Activated CD4-positive, alpha-beta memory T cell treated with anti-CD3 and anti-CD28 coated beads for 36 hours (primary cell): ENCODE measurements around the gene ANKRD26. TPM values are rescaled to one million over a fixed set of nuclear protein-coding genes. Genes with fewer than 3 reads are reported as not detected.

Experiments used
- CTCF ChIA-PET: fragments of 350-600 bp; sonication (Branson Sonifier 250); formaldehyde crosslinking; loops from one replicate; lab custom pipeline; 2021; ENCODE audit warnings: antibody characterized with exemption, inconsistent platforms; lab: Charles Lee
- POLR2A ChIA-PET: fragments of 350-600 bp; sonication (Branson Sonifier 250); formaldehyde crosslinking; loops from one replicate; lab custom pipeline; 2021; ENCODE audit warnings: antibody characterized with exemption; lab: Charles Lee
- DNase-seq: peaks from one replicate; pipeline ENCODE4 v3.0.0-alpha.2; 2020
- H3K27ac Mint-ChIP-seq: one replicate; pipeline ENCODE4 v1.8.0; 2021; ENCODE audit warnings: mixed read lengths
- H3K27me3 Mint-ChIP-seq: one replicate; pipeline ENCODE4 v1.8.0; 2021; ENCODE audit warnings: mixed read lengths
- H3K36me3 Mint-ChIP-seq: one replicate; pipeline ENCODE4 v1.8.0; 2021; ENCODE audit warnings: mixed read lengths
- H3K4me1 Mint-ChIP-seq: one replicate; pipeline ENCODE4 v1.8.0; 2021; ENCODE audit warnings: low read depth, mixed read lengths
- H3K4me3 Mint-ChIP-seq: one replicate; pipeline ENCODE4 v1.8.0; 2021; ENCODE audit warnings: mild to moderate bottlenecking, mixed read lengths
- H3K9me3 Mint-ChIP-seq: one replicate; pipeline ENCODE4 v1.8.0; 2021; ENCODE audit warnings: mixed read lengths
- intact Hi-C: fragments of 100-400 bp; cut with micrococcal nuclease; formaldehyde crosslinking; loops from one replicate; pipeline ENCODE4 v1.15.1; 2023
- total RNA-seq, 2 experiments: library from RNA; stranded (reverse); gene quantifications; one replicate each; pipeline ENCODE4 v1.2.3, GENCODE V29; 2021

Gene ANKRD26
- total RNA-seq, 2 experiments from 2014 or later: 6.7 to 7.1 TPM

DNA sequence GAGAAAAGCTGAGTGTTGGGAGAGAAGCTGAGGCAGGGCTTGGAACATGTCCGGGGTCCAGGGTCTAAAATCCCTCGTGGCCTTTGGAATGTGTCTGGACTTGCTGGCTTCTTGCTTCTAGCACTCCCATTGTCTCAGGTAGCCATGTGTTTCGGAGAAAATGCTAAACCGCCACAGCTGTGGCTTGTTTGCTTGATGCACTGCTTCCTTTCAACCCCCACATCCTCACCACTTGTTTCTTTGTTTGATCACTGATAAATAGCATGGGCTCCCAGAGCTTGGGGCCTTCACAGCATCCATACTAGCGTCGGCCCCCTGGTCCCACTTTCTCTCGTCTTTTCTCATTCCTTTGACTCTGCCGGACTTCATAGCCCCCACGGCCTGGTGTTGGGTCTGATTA lies 102.7 kb downstream of the ANKRD26 start:
- POLR2A ChIA-PET: no interaction called here
- no peaks in the 10 kb centered on the region for H3K27me3 Mint-ChIP-seq
- peaks cover 15% of the 10 kb centered on the region for H3K36me3 Mint-ChIP-seq
- no peak for DNase-seq
- H3K4me1 Mint-ChIP-seq: no peaks in the 10 kb centered on the region
- intact Hi-C loops: no loop called here
- no peak overlapping the region for H3K4me3 Mint-ChIP-seq
- peaks cover 4% of the 10 kb centered on the region for H3K9me3 Mint-ChIP-seq
- CTCF ChIA-PET: no interaction called here
- H3K27ac Mint-ChIP-seq: no peak overlapping the region

DNA sequence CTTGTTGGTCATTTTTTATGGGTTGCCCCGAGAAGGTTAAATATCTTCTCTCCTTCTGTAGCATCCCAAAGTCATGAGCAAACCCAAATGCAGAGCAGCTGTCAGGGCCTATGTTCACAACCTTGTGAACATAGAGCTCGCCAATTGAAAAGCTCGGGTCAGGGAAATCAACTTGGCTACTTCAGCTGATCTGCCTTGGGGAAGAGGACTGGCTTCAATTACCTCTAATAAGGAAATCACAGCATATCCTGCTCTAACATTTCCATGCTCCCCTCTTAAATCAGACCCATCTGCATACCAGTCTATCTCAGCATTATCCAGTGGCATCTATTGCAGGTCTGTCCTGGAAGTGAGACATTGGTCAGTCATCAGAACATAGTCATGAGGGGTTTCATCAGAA lies 105.6 kb downstream of the ANKRD26 start:
- no peak overlapping the region for H3K27ac Mint-ChIP-seq
- intact Hi-C loops: no loop called here
- no peak for DNase-seq
- ChIA-PET CTCF (no interaction called here), POLR2A (no interaction called here)
- no peaks in the 10 kb centered on the region for H3K9me3 Mint-ChIP-seq
- peaks cover 4% of the 10 kb centered on the region for H3K36me3 Mint-ChIP-seq
- no peak overlapping the region for H3K4me3 Mint-ChIP-seq
- H3K27me3 Mint-ChIP-seq: no peaks in the 10 kb centered on the region
- no peaks in the 10 kb centered on the region for H3K4me1 Mint-ChIP-seq

DNA sequence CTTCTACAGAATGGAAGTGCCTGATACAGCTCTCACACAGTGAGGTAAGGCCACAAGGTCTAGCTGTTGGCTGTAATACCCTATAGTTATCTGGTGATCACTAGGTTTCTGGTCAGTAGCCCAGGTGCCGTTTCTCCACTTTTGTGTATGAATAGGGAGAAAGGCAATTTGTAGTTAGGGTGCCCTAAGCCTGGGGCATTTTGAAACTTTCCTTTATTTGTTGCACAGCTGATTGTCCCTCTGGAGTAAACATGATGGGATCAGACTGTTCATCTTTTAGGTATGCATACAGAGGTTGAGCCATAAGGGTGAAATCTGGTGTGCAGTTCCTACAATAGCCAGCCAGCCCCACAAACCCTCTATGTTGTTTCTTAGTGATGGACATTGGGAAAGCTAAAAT lies 112.4 kb downstream of the ANKRD26 start:
- Mint-ChIP-seq H3K27ac (no peak overlapping the region), H3K27me3 (no peaks in the 10 kb centered on the region), H3K4me3 (no peak overlapping the region), H3K9me3 (no peaks in the 10 kb centered on the region), H3K4me1 (no peaks in the 10 kb centered on the region), H3K36me3 (no peaks in the 10 kb centered on the region)
- intact Hi-C loops: no loop called here
- POLR2A ChIA-PET: no interaction called here
- DNase-seq: no peak
- CTCF ChIA-PET: no interaction called here

DNA sequence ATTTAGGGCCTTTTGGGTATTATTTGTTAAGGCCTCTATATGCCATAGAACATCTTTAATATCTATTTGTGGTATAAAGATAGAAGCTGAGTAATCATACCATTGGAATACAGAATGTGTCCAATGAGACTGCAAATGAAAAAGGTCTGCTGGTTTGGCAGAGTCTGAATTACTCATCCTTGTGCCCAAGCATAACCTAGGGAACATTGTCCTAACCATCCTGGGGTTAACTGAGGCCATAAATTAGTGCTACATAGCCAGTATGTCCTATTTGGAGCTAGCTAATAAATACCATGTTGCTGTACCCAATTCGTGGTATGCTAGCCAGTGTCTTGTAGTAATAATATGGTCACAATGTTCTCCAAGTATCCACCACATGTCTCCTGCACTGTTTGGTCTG lies 117.1 kb downstream of the ANKRD26 start:
- Mint-ChIP-seq H3K4me3 (no peak overlapping the region), H3K27me3 (no peaks in the 10 kb centered on the region), H3K4me1 (no peaks in the 10 kb centered on the region), H3K36me3 (no peaks in the 10 kb centered on the region), H3K27ac (no peak overlapping the region), H3K9me3 (no peaks in the 10 kb centered on the region)
- POLR2A ChIA-PET: no interaction called here
- CTCF ChIA-PET: no interaction called here
- no peak for DNase-seq
- intact Hi-C loops: no loop called here

DNA sequence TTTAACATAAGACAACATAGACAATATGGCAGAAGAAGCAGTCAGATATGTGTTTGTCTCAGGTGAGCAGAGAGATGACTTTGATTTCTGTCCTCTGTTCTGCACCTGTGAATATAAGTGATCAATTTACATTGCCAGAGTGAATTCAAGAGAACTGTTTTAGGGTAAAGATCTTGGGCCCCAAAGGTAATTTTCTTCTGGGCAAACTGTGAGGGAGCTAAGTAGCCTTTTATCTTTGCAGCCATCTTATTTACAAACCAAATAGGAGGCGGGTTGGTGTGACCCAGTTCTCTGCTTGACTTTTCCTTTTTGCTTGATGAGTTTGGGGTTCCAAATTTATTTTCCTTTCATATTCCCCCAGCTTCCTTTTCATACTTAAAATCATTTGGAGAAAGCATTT lies 118.2 kb downstream of the ANKRD26 start:
- POLR2A ChIA-PET: no interaction called here
- Mint-ChIP-seq H3K27me3 (no peaks in the 10 kb centered on the region), H3K27ac (no peak overlapping the region), H3K9me3 (no peaks in the 10 kb centered on the region), H3K4me1 (no peaks in the 10 kb centered on the region), H3K36me3 (no peaks in the 10 kb centered on the region), H3K4me3 (no peak overlapping the region)
- no peak for DNase-seq
- CTCF ChIA-PET: no interaction called here
- intact Hi-C loops: no loop called here

DNA sequence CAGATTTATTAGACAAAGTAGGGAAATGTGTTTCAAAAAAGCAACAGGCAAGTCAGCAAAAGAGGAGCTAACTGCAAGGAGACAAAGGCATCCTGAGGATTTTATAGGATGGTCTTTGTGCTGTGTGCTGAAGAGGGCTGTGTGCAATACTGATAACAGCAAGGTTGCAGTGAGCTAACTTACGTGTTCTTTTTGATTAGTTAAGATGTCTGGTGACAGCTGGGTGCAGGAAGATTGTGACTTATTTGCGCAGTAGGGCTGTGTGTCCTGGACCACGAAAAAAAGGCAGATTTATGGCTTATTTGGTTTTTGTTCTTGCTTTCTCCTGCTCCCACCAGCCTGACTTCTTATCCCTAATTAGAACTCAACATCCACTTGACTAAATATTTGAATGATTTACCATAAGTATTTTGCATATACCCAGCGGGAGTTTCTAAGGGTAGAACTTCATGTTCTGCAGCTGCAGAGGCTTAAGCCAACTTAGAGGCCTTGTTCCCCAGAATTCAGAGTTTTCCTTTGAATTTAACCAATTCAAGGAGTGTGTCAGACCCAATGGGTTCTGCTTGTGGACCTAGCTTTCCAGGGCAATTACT lies 119.0 kb downstream of the ANKRD26 start:
- H3K4me1 Mint-ChIP-seq: no peaks in the 10 kb centered on the region
- CTCF ChIA-PET: no interaction called here

DNA sequence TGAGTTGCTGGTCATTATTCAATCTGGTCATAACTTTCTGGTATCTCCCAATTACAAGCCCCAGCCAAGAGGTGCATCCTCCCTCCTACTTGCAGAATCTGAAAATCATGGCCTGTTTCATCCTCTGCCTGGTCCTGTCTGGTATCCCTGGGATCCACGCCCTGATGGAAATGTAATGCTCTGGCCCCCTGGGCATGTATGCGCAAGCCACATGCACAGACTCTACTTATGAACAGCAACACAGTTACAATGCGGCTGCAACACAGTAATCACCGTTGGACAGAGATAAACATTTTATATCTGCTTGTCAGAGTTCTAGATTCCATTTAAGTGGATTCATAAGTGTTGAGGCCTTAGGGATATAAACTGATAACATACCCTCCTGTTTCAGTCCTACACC lies 121.8 kb downstream of the ANKRD26 start:
- intact Hi-C loops: no loop called here
- no peak for DNase-seq
- Mint-ChIP-seq H3K36me3 (no peaks in the 10 kb centered on the region), H3K9me3 (no peaks in the 10 kb centered on the region), H3K4me1 (no peaks in the 10 kb centered on the region), H3K27ac (no peak overlapping the region), H3K27me3 (no peaks in the 10 kb centered on the region), H3K4me3 (no peak overlapping the region)
- ChIA-PET CTCF (no interaction called here), POLR2A (no interaction called here)

More for the DNA sequence above, 119.0 kb downstream of the ANKRD26 start:
- Mint-ChIP-seq H3K27me3 (no peaks in the 10 kb centered on the region), H3K9me3 (no peaks in the 10 kb centered on the region), H3K27ac (no peak overlapping the region), H3K36me3 (no peaks in the 10 kb centered on the region), H3K4me3 (no peak overlapping the region)
- intact Hi-C loops: no loop called here
- no peak for DNase-seq
- POLR2A ChIA-PET: no interaction called here

DNA sequence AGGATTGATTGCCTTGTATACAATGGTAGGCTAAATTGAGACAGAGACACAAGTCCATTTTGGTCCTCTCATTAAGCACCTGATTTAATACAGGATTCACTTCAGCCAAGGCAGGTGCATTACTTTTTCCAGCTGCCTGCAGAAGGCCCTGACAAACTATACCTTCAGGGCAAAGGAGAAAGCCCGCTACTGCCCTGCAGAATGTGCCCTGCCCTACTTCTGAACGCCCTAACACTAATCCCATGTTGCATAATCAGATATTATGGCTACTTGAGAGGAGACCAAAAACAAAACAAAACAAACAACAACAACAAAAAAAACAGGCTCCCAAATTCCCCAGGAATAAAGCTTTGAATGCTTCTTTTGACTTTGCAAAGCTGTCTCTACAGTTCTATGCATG lies 122.7 kb downstream of the ANKRD26 start:
- H3K4me1 Mint-ChIP-seq: no peaks in the 10 kb centered on the region
- H3K27ac Mint-ChIP-seq: no peak overlapping the region
- no peak for DNase-seq
- POLR2A ChIA-PET: no interaction called here
- intact Hi-C loops: no loop called here
- CTCF ChIA-PET: no interaction called here
- no peak overlapping the region for H3K4me3 Mint-ChIP-seq
- no peaks in the 10 kb centered on the region for H3K9me3 Mint-ChIP-seq
- no peaks in the 10 kb centered on the region for H3K27me3 Mint-ChIP-seq
- no peaks in the 10 kb centered on the region for H3K36me3 Mint-ChIP-seq

DNA sequence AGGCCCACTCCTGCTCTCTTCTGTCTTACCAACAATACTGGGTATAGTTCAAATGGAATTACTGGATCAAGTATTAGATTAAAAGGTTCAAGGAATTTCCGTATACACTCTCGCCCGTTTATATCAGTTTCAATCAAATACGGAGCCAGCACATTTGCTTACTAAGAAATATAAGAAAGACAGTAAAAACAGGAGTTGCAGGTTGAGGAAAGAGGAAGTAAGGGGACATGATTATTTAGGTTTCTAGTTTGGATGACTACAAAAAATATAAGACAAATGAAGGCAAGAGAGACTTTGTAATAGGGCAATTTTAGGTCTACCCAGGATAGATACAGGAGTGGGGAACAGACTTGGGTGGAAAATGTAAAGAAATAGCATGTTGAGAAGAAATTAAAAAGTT lies 129.6 kb downstream of the ANKRD26 start:
- no peak overlapping the region for H3K4me3 Mint-ChIP-seq
- peaks cover 21% of the 10 kb centered on the region for H3K4me1 Mint-ChIP-seq
- H3K9me3 Mint-ChIP-seq: peaks cover 3% of the 10 kb centered on the region
- DNase-seq: no peak
- peaks cover 6% of the 10 kb centered on the region for H3K36me3 Mint-ChIP-seq
- no peaks in the 10 kb centered on the region for H3K27me3 Mint-ChIP-seq
- CTCF ChIA-PET: no interaction called here
- no peak overlapping the region for H3K27ac Mint-ChIP-seq
- intact Hi-C loops: no loop called here
- POLR2A ChIA-PET: no interaction called here

DNA sequence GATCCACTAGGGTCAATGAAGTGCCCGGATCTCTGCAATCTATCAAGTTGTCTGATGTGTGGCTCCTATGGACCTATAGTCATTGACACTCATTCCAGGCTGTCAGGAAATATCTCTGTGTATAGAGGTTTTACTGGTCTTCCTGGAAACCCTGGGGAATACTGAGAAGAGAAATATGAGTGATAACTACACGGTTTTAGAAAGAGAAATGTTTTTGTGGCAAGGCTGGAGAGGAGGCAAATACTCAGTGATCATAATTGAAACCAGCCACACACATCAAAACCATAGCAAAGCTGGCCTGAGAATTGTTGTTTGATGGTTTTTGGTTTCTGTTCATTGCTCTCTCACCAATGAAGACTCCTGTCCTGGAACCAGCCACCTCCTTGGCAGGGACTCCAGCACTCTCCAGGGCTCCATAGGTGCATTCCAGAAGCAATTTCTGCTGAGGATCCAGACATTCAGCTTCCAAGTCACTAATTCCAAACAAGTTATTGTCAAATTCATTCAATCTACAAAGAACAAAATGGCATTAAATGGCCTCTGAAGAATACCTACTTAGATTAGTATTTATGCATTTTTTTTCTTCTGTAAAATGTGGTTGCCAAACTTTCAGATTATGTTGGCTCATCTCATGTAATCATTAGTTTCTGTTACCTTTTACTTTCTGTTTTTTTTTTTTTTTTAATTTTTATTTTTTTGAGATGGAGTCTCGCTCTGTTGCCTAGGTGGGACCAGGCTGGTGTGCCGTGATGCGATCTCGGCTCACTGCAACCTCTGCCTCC lies 131.0 kb downstream of the ANKRD26 start:
- peaks cover 3% of the 10 kb centered on the region for H3K9me3 Mint-ChIP-seq
- H3K4me1 Mint-ChIP-seq: peaks cover 21% of the 10 kb centered on the region
- ChIA-PET POLR2A (interaction anchor here (1.4 kb wide), 1 partner anchor 11 kb away, joined by 6 read pairs; no protein-coding TSS in a partner anchor), CTCF (interaction anchor here (1.2 kb wide), 1 partner anchor 10 kb away, joined by 3 read pairs; no protein-coding TSS in a partner anchor)
- intact Hi-C loops: loop anchor here (2.0 to 10.0 kb wide), 2 partner anchors 65 to 131 kb away; partner anchors contain the start of gene ANKRD26
- H3K27me3 Mint-ChIP-seq: no peaks in the 10 kb centered on the region
- peaks cover 10% of the 10 kb centered on the region for H3K36me3 Mint-ChIP-seq
- H3K4me3 Mint-ChIP-seq: no peak overlapping the region
- peak; percentile 26 for DNase-seq
- H3K27ac Mint-ChIP-seq: peak overlapping the region; percentile 34

DNA sequence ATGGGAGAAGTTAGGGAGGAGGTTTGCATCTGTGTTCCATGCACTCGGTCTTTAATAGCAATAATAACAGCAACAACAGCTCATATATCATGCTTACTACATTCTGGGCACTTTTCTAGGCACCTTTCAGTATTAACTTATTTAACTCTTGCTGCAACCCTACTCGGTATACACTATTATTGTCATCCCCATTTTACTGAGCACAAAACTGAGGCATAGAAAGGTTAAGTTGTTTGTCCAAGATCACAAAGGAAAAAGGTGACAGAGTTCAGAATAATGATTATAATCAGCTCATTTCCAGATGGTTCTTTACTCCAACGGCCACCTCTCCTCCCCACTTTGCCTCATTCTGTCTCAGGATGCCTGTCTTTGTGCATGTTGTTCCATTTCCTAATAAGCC lies 137.5 kb downstream of the ANKRD26 start:
- intact Hi-C loops: loop anchor here (10.0 kb wide), 1 partner anchor 72 kb away; no protein-coding TSS in a partner anchor
- H3K9me3 Mint-ChIP-seq: peaks cover 3% of the 10 kb centered on the region

DNA sequence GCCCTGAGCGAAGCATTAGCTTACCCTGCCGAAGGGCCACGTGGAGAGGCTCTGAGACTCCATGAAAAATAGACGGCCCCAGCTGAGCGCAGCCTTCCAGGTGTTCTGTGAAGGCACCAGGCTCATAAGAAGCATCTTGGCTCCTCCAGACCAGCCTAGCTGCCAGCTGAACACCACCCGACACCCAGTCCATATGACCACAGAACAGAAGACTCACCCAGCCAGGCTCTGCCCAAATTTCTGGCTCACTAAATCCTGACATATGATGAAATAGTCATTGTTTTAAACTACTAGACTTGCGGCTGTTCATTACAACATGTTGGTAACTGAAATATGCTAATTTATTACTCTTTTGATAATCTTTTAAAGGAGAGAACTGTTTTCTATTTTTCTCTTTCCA lies 140.0 kb downstream of the ANKRD26 start:
- Mint-ChIP-seq H3K36me3 (peaks cover under 1% of the 10 kb centered on the region), H3K27ac (no peak overlapping the region), H3K4me3 (no peak overlapping the region), H3K4me1 (peaks cover 19% of the 10 kb centered on the region), H3K27me3 (no peaks in the 10 kb centered on the region), H3K9me3 (no peaks in the 10 kb centered on the region)
- intact Hi-C loops: loop anchor here (10.0 kb wide), 1 partner anchor 74 kb away; no protein-coding TSS in a partner anchor
- no peak for DNase-seq
- ChIA-PET CTCF (no interaction called here), POLR2A (interaction anchor here (0.8 kb wide), 1 partner anchor 179 kb away, joined by 3 read pairs; no protein-coding TSS in a partner anchor)

More for the DNA sequence above, 137.5 kb downstream of the ANKRD26 start:
- no peaks in the 10 kb centered on the region for H3K27me3 Mint-ChIP-seq
- ChIA-PET POLR2A (no interaction called here), CTCF (no interaction called here)
- DNase-seq: no peak
- no peak overlapping the region for H3K27ac Mint-ChIP-seq
- H3K4me3 Mint-ChIP-seq: no peak overlapping the region
- peaks cover 10% of the 10 kb centered on the region for H3K36me3 Mint-ChIP-seq
- peaks cover 19% of the 10 kb centered on the region for H3K4me1 Mint-ChIP-seq
